ENCODE measurements around the gene DRC7. TPM values are rescaled to one million over a fixed set of nuclear protein-coding genes. Genes with fewer than 3 reads are reported as not detected.

DRC7 gene
- total RNA-seq, 1 experiment from 2014 or later, result not detected

DNA sequence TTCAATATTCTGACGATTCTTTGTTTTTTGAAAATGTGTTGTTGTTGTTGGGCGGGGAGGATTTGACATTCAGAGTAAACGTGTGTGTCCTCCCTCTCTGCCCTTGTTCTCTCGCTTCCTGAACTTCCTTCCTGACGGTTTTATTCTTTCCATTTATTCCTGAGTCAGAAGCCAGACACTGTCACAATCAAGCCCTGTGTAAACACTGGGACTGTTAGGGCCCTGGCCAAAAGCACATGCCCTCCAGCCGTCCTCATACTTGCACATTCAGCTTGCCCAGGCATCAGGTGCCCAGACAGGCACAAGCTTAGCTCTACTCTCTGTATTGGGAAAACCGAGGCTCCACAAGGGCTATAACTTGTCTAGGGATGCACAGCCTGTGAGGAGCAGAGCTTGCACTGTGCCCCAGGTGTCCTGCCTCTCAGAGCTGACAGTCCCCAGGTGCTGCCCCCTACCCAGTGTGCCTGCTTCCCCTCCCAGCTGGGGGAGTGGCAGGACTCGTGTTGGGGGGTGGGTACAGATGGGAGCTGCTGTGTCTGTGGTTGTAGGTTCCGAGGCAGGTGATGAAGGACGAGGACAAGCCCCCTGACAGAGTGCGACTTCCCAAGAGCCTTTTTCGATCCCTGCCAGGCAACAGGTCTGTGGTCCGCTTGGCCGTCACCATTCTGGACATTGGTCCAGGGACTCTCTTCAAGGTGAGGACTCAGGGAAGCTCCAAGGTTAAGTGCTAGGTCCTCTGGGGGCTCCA lies 16.8 kb upstream of the DRC7 start:
- H3K9ac ChIP-seq (ENCODE audit: low read length), result no peak overlapping the region
- intact Hi-C loops (cut with micrococcal nuclease), result no loop called here
- no peaks in the 10 kb centered on the region for H3K27me3 ChIP-seq (ENCODE audit: low read length)
- no peaks in the 10 kb centered on the region for H3K79me2 ChIP-seq (ENCODE audit: low read length)
- H4K20me1 ChIP-seq (ENCODE audit: low read length), result no peaks in the 10 kb centered on the region
- ATAC-seq (peak; percentile 93), DNase-seq (peak; percentile 64)
- H3K4me1 ChIP-seq (ENCODE audit: insufficient read depth, low read length), result peaks cover 16% of the 10 kb centered on the region; the same call in 1 of the 2 replicates
- no peak overlapping the region for H3K27ac ChIP-seq (ENCODE audit: low read length)
- no peaks in the 10 kb centered on the region for H3K9me3 ChIP-seq (ENCODE audit: low read length)
- POLR2A ChIA-PET (ENCODE audit: unreplicated experiment), result no interaction called here
- CTCF ChIA-PET, result no interaction called here
- H2AFZ ChIP-seq (ENCODE audit: low read length), result no peak overlapping the region
- no peaks in the 10 kb centered on the region for H3K36me3 ChIP-seq (ENCODE audit: low read depth, low read length)
- no peak for TF ChIP-seq EZH2phosphoT487 (IDR thresholded peaks at IDR 0.05; ENCODE audit: borderline replicate concordance, low read length)
- TF ChIP-seq CTCF (conservative IDR thresholded peaks at IDR 0.05; ENCODE audit: low read depth, low read length), result no peak
- no peak for TF ChIP-seq EZH2 (IDR thresholded peaks at IDR 0.05; ENCODE audit: low read length, unreplicated experiment)
- no peak overlapping the region for H3K4me3 ChIP-seq (ENCODE audit: low read length)
- H3F3A ChIP-seq (ENCODE audit: low read length, unreplicated experiment), result no peaks in the 10 kb centered on the region
- no peaks in the 10 kb centered on the region for H3K9me2 ChIP-seq (replicated peaks; ENCODE audit: low read length)
- no TSS peak for BruUV-seq (replicated peaks)
- peak overlapping the region; percentile 27; the same call in 1 of the 2 replicates for H3K4me2 ChIP-seq (ENCODE audit: low read length)

DNA sequence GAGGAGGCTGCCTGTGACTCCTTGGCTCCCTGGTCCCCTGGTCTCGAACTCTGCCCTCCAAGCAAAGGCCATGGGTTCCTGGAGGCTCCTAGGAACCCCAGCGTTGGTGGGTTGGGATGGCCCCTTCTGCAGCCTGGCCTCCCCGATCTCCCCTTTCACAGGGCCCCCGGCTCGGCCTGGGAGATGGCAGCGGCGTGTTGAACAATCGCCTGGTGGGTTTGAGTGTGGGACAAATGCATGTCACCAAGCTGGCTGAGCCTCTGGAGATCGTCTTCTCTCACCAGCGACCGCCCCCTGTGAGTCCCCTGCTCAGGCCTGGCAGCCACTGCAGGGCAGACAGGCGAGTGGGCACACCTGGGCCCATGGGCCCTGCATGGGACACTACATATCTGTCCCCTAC lies 15.6 kb upstream of the DRC7 start:
- peaks cover 16% of the 10 kb centered on the region; the same call in 1 of the 2 replicates for H3K4me1 ChIP-seq (ENCODE audit: insufficient read depth, low read length)
- H3K9me3 ChIP-seq (ENCODE audit: low read length), result no peaks in the 10 kb centered on the region
- no peak for ATAC-seq
- H4K20me1 ChIP-seq (ENCODE audit: low read length), result no peaks in the 10 kb centered on the region
- no peak overlapping the region for H3K4me3 ChIP-seq (ENCODE audit: low read length)
- H3K9me2 ChIP-seq (replicated peaks; ENCODE audit: low read length), result no peaks in the 10 kb centered on the region
- no peak overlapping the region for H3K4me2 ChIP-seq (ENCODE audit: low read length)
- no peak overlapping the region for H2AFZ ChIP-seq (ENCODE audit: low read length)
- no peaks in the 10 kb centered on the region for H3F3A ChIP-seq (ENCODE audit: low read length, unreplicated experiment)
- DNase-seq, result no peak
- H3K27ac ChIP-seq (ENCODE audit: low read length), result no peak overlapping the region
- intact Hi-C loops (cut with micrococcal nuclease), result no loop called here
- H3K79me2 ChIP-seq (ENCODE audit: low read length), result no peaks in the 10 kb centered on the region
- POLR2A ChIA-PET (ENCODE audit: unreplicated experiment), result no interaction called here
- no peak for TF ChIP-seq EZH2phosphoT487 (IDR thresholded peaks at IDR 0.05; ENCODE audit: borderline replicate concordance, low read length)
- no peak for TF ChIP-seq EZH2 (IDR thresholded peaks at IDR 0.05; ENCODE audit: low read length, unreplicated experiment)
- H3K36me3 ChIP-seq (ENCODE audit: low read depth, low read length), result no peaks in the 10 kb centered on the region
- no peaks in the 10 kb centered on the region for H3K27me3 ChIP-seq (ENCODE audit: low read length)
- CTCF ChIA-PET, result no interaction called here
- no TSS peak for BruUV-seq (replicated peaks)
- H3K9ac ChIP-seq (ENCODE audit: low read length), result no peak overlapping the region

DNA sequence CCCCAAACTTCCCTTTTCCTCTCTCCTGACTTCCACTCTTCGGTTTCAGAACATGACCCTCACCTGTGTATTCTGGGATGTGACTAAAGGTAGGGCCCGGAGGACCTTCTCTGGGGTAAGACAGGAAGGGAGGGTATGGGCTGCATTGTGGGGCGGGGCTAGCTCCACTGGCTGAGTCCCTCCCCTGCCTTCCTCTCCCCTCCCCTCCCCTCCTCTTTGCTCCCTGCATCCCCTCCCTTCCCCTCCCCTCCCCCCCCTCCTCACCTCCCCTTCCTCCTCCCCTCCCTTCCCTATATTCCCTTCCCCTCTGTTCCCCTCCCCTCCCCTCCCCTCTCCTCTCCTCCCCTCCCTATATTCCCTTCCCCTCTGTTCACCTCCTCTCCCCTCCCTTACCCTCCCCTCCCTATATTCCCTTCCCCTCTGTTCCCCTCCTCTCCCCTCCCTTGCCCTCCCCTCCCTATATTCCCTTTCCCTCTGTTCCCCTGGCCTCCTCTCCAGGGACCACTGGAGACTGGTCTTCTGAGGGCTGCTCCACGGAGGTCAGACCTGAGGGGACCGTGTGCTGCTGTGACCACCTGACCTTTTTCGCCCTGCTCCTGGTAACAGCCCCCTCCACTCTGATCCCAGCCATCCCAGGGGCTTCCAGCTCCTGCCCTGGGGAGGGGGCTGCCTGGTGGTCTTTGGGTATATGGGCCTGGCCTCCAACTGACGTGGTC lies 14.7 kb upstream of the DRC7 start:
- DNase-seq (no peak), ATAC-seq (no peak)
- no peak overlapping the region for H3K4me2 ChIP-seq (ENCODE audit: low read length)
- no peak overlapping the region for H3K9ac ChIP-seq (ENCODE audit: low read length)
- no peaks in the 10 kb centered on the region for H3F3A ChIP-seq (ENCODE audit: low read length, unreplicated experiment)
- H3K9me2 ChIP-seq (replicated peaks; ENCODE audit: low read length), result no peaks in the 10 kb centered on the region
- no peak overlapping the region for H2AFZ ChIP-seq (ENCODE audit: low read length)
- H3K27ac ChIP-seq (ENCODE audit: low read length), result no peak overlapping the region
- intact Hi-C loops (cut with micrococcal nuclease), result no loop called here
- ChIA-PET POLR2A (ENCODE audit: unreplicated experiment) (no interaction called here), CTCF (no interaction called here)
- no peaks in the 10 kb centered on the region for H3K27me3 ChIP-seq (ENCODE audit: low read length)
- no peaks in the 10 kb centered on the region for H4K20me1 ChIP-seq (ENCODE audit: low read length)
- H3K79me2 ChIP-seq (ENCODE audit: low read length), result no peaks in the 10 kb centered on the region
- peaks cover 16% of the 10 kb centered on the region; the same call in 1 of the 2 replicates for H3K4me1 ChIP-seq (ENCODE audit: insufficient read depth, low read length)
- H3K4me3 ChIP-seq (ENCODE audit: low read length), result no peak overlapping the region
- no peaks in the 10 kb centered on the region for H3K36me3 ChIP-seq (ENCODE audit: low read depth, low read length)
- no peak for TF ChIP-seq CTCF (conservative IDR thresholded peaks at IDR 0.05; ENCODE audit: low read depth, low read length)
- no peak for TF ChIP-seq EZH2phosphoT487 (IDR thresholded peaks at IDR 0.05; ENCODE audit: borderline replicate concordance, low read length)
- no peak for TF ChIP-seq EZH2 (IDR thresholded peaks at IDR 0.05; ENCODE audit: low read length, unreplicated experiment)
- BruUV-seq (replicated peaks), result no TSS peak
- no peaks in the 10 kb centered on the region for H3K9me3 ChIP-seq (ENCODE audit: low read length)

Measured in PC-3 (cell line).